HepG2 (cell line): ENCODE results near the gene PPP6R2. TPM values are rescaled to one million over a fixed set of nuclear protein-coding genes. Genes with fewer than 3 reads are reported as not detected.
A peak's percentile ranks its signal among the peaks of the same experiment; 100 is the strongest.

Source experiments
- ATAC-seq: fragments of 200-7000 bp; cut with Tn5 transposase; 3 replicates; pipeline ENCODE4 v1.9.1; 2020; ENCODE audit warnings: mild to moderate bottlenecking, moderate library complexity
- BruUV-seq: library from RNA; stranded (reverse); fragments of 400-500 nt; replicated peaks from 2 replicates; lab custom pipeline; 2021; lab: Mats Ljungman, UMichigan
- CTCF ChIA-PET: fragments of 300-600 bp; formaldehyde crosslinking; extraction: SDS; loops from one replicate; lab custom pipeline; 2021; ENCODE audit warnings: low total read pairs, inconsistent platforms, low intra/inter-chr PET ratio; lab: Yijun Ruan, JAX
- POLR2A ChIA-PET: fragments of 350-600 bp; sonication (Branson Sonifier 250); formaldehyde crosslinking; loops from one replicate; lab custom pipeline; 2020; ENCODE audit warnings: antibody characterized with exemption, inconsistent platforms; lab: Yijun Ruan, JAX
- DNase-seq: peaks from one replicate; pipeline ENCODE4 v3.0.0-alpha.2; 2015; ENCODE audit warnings: low spot score
- FAIRE-seq: peaks from 3 replicates; lab custom pipeline; 2011; peaks lifted over from hg19 to GRCh38; lab: Jason Lieb, UNC
- H2AFZ ChIP-seq: one replicate; pipeline ENCODE4 v1.6.1; 2011; ENCODE audit warnings: low read length, inconsistent platforms
- H3K27ac ChIP-seq: fragments of 300-600 bp; 3 replicates; pipeline ENCODE4 v1.8.0; 2011; ENCODE audit warnings: mixed run types, mild to moderate bottlenecking, mixed read lengths, low read length, inconsistent platforms; ENCODE audit not compliant: insufficient read depth; ENCODE audit errors: extremely low read length
- H3K27me3 ChIP-seq, 2 experiments: fragments of 200-600 bp in 1 of 2; 2 replicates in 1 of 2; 3 replicates in 1 of 2; pipeline versions ENCODE4 v1.6.0 to v1.8.0; 2011; ENCODE audit warnings: low read length in 2 of 2, mild to moderate bottlenecking in 2 of 2, moderate library complexity in 2 of 2, inconsistent platforms in 1 of 2; ENCODE audit not compliant: insufficient read depth in 2 of 2, control insufficient read depth in 1 of 2
- H3K36me3 ChIP-seq, 2 experiments: fragments of 200-600 bp in 1 of 2; replicated peaks in 1 of 2; 2 replicates in 1 of 2; 3 replicates in 1 of 2; pipeline versions ENCODE4 v1.5.1 to v1.8.0; 2011; ENCODE audit warnings: low read length in 2 of 2, inconsistent platforms in 1 of 2; ENCODE audit not compliant: insufficient read depth in 2 of 2, control insufficient read depth in 1 of 2
- H3K4me1 ChIP-seq: 2 replicates; pipeline ENCODE4 v1.5.1; 2012; ENCODE audit warnings: low read length, inconsistent platforms; ENCODE audit not compliant: insufficient read depth
- H3K4me2 ChIP-seq: 2 replicates; pipeline ENCODE4 v1.6.0; 2011; ENCODE audit warnings: low read depth, low read length, inconsistent platforms
- H3K4me3 ChIP-seq, 3 experiments: fragments of 200-600 bp in 1 of 3; sonication (generic), shearing (Covaris generic) in 1 of 3; replicated peaks in 1 of 3; 2 replicates each; pipeline ENCODE4 v1.5.1; 2011 to 2016; ENCODE audit warnings: low read length in 3 of 3, inconsistent platforms in 2 of 3, low read depth in 2 of 3, mild to moderate bottlenecking in 2 of 3, control low read depth in 1 of 3, mixed read lengths in 1 of 3; ENCODE audit not compliant: insufficient read depth in 1 of 3
- H3K79me2 ChIP-seq: one replicate; pipeline ENCODE4 v1.6.1; 2011; ENCODE audit warnings: low read length, inconsistent platforms; ENCODE audit not compliant: insufficient read depth
- H3K9ac ChIP-seq: 2 replicates; pipeline ENCODE4 v1.6.0; 2011; ENCODE audit warnings: mild to moderate bottlenecking, low read depth, low read length, inconsistent platforms; ENCODE audit not compliant: insufficient read depth
- H3K9me3 ChIP-seq: 2 replicates; pipeline ENCODE4 v1.5.1; 2012; ENCODE audit warnings: mild to moderate bottlenecking, low read length
- H4K20me1 ChIP-seq: 2 replicates; pipeline ENCODE4 v1.6.0; 2011; ENCODE audit warnings: inconsistent platforms, mild to moderate bottlenecking, low read length, moderate library complexity; ENCODE audit not compliant: insufficient read depth
- POLR2G ChIP-seq: fragments of 200-400 bp; formaldehyde crosslinking; IDR thresholded peaks from 2 replicates; pipeline ENCODE4 v1.6.1; 2018; ENCODE audit warnings: mild to moderate bottlenecking, low read depth, low read length, moderate library complexity
- ZC3H13 ChIP-seq: sonication (generic); formaldehyde crosslinking; IDR thresholded peaks from 2 replicates; pipeline ENCODE4 v1.8.1; 2023; ENCODE audit warnings: mild to moderate bottlenecking, missing genetic modification reagents, moderate library complexity
- ZNF124 ChIP-seq: sonication (generic); formaldehyde crosslinking; IDR thresholded peaks from 2 replicates; pipeline ENCODE4 v1.4.0; 2020; ENCODE audit warnings: missing genetic modification reagents
- WGBS: methylation state at CpG from one replicate; pipeline ENCODE4 v1.1.6; 2017; ENCODE audit warnings: low lambda C conversion rate; 5-methylcytosine and 5-hydroxymethylcytosine counted together
- in situ Hi-C: cut with HindIII; loops from 2 replicates; pipeline ENCODE4 v1.10.0; 2017; ENCODE audit warnings: low pct_unique_long_range_greater_than_20kb; ENCODE audit not compliant: extremely low pct_ligation_motif_present
- intact Hi-C: fragments of 100-400 bp; cut with micrococcal nuclease; formaldehyde crosslinking; loops from one replicate; pipeline ENCODE4 v1.10.0; 2022; ENCODE audit not compliant: unreplicated experiment
- polyA plus RNA-seq, 8 experiments: library from polyadenylated mRNA; depleted of rRNA in 3 of 8; stranded (reverse) in 7 of 8; unstranded in 1 of 8; fragments of >200 nt; fragmentation: Illumina TruSeq in 4 of 8; extraction: Trizol in 4 of 8; gene quantifications; 2 replicates each; pipeline versions ENCODE4 v1.2.1 to v1.2.3, GENCODE V29; 2011 to 2016; ENCODE audit warnings: low read depth in 4 of 8, missing spikeins in 1 of 8, mixed read lengths in 1 of 8; ENCODE audit not compliant: insufficient read depth in 1 of 8
- total RNA-seq, 5 experiments: library from RNA; depleted of rRNA; stranded (reverse); fragments of >200 nt; fragmentation: Illumina TruSeq; extraction: Trizol; gene quantifications; 2 replicates each; pipeline ENCODE4 v1.2.3, GENCODE V29; 2016; ENCODE audit warnings: low read depth in 1 of 5
- TF ChIP-seq, protein P1 (sequence below): sonication (generic); formaldehyde crosslinking; IDR thresholded peaks from 2 replicates; pipeline ENCODE4 v1.4.0; 2020; ENCODE audit warnings: mild to moderate bottlenecking, low read depth, missing genetic modification reagents
- TF ChIP-seq, protein P2 (sequence below): sonication (generic); formaldehyde crosslinking; IDR thresholded peaks from 2 replicates; pipeline ENCODE4 v1.8.1; 2023; ENCODE audit warnings: mild to moderate bottlenecking, missing genetic modification reagents

Gene PPP6R2
- total and polyA plus RNA-seq, 2 of the 13 experiments (the other 11 are each of a cell fraction or from before 2014, with no cell fraction given) = 55.0 to 102 TPM

DNA sequence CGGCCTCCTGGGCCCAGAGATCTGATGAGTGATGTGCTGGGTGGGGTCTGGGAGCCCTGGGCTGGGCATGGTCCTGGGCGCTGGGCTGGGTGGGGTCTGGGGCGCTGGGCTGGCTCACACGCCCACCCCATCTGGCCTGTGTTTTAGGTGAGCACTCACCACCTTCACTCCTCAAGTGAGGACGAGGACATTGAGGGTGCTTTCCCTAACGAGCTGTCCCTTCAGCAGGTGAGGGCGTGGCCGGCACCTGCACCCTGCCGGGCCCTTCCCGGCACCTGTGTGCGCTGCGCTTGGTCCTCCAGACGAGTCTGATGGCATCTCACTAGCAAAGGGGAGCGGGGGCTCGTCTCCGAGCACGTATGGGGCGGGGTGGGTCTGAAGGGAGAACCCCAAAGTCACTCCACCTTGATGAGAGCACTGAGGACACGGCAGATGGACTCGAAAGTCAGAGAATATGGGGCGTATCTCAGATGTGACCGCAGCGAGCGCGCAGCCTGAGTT, 93.8 kb downstream of the PPP6R2 start:
- H3K27ac ChIP-seq = no peak overlapping the region
- POLR2A ChIA-PET = no interaction called here
- H3K4me1 ChIP-seq = no peaks in the 10 kb centered on the region
- no peak overlapping the region for H3K4me2 ChIP-seq
- H3K4me3 ChIP-seq = no peak overlapping the region
- no peak for FAIRE-seq
- in situ Hi-C loops = no loop called here
- no peak overlapping the region for H2AFZ ChIP-seq
- 99% methylated on average over 13 of the region's 25 CpGs for WGBS
- H3K9ac ChIP-seq = no peak overlapping the region
- DNase-seq = no peak
- CTCF ChIA-PET = no interaction called here
- ATAC-seq = no peak
- TF ChIP-seq, protein P1, sequence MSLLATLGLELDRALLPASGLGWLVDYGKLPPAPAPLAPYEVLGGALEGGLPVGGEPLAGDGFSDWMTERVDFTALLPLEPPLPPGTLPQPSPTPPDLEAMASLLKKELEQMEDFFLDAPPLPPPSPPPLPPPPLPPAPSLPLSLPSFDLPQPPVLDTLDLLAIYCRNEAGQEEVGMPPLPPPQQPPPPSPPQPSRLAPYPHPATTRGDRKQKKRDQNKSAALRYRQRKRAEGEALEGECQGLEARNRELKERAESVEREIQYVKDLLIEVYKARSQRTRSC (CRISPR knock-in tag) = no peak
- TF ChIP-seq POLR2G (peak; percentile 2; the same call in 1 of the 2 replicates), ZC3H13 (CRISPR knock-in tag) (no peak), ZNF124 (CRISPR knock-in tag) (no peak)
- TF ChIP-seq, protein P2, sequence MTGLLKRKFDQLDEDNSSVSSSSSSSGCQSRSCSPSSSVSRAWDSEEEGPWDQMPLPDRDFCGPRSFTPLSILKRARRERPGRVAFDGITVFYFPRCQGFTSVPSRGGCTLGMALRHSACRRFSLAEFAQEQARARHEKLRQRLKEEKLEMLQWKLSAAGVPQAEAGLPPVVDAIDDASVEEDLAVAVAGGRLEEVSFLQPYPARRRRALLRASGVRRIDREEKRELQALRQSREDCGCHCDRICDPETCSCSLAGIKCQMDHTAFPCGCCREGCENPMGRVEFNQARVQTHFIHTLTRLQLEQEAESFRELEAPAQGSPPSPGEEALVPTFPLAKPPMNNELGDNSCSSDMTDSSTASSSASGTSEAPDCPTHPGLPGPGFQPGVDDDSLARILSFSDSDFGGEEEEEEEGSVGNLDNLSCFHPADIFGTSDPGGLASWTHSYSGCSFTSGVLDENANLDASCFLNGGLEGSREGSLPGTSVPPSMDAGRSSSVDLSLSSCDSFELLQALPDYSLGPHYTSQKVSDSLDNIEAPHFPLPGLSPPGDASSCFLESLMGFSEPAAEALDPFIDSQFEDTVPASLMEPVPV (CRISPR knock-in tag) = no peak
- H4K20me1 ChIP-seq = no peaks in the 10 kb centered on the region
- H3K27me3 ChIP-seq = no peaks in the 10 kb centered on the region
- no peaks in the 10 kb centered on the region for H3K9me3 ChIP-seq
- no peaks in the 10 kb centered on the region for H3K79me2 ChIP-seq
- BruUV-seq = no TSS peak
- intact Hi-C loops = no loop called here
- peaks cover 47 to 62% of the 10 kb centered on the region in 2 experiments; a peak in 4 of 5 replicates for H3K36me3 ChIP-seq
